SK-N-SH (cell line): ENCODE measurements around the gene RAVER2.

Source experiments
- CHD2 ChIP-seq: fragments of 150-350 bp; IDR thresholded peaks from 2 replicates; pipeline ENCODE4 v1.6.1; 2018; ENCODE audit warnings: low read length; ENCODE audit not compliant: partially characterized antibody
- PBX3 ChIP-seq: IDR thresholded peaks from 2 replicates; pipeline ENCODE4; 2012
- RAD21 ChIP-seq: IDR thresholded peaks from 2 replicates; pipeline ENCODE4 v1.6.1; 2012; ENCODE audit warnings: mild to moderate bottlenecking, low read length
- TAF1 ChIP-seq: IDR thresholded peaks from 2 replicates; pipeline ENCODE4 v1.6.1; 2012; ENCODE audit warnings: low read depth, mild to moderate bottlenecking, low read length, moderate library complexity, borderline replicate concordance
- USF2 ChIP-seq: fragments of 150-350 bp; IDR thresholded peaks from 2 replicates; pipeline ENCODE4 v1.6.1; 2017; ENCODE audit warnings: antibody characterized with exemption, low read length, low read depth, borderline replicate concordance
- TF ChIP-seq, protein P1 (sequence below): fragments of 200-600 bp; sonication (generic); IDR thresholded peaks from 2 replicates; pipeline ENCODE4 v1.6.1; 2017; ENCODE audit warnings: antibody characterized with exemption, mild to moderate bottlenecking, moderate library complexity

GRCh38 chr1:64750875-64751274 lies 6.0 kb downstream of the RAVER2 start:
- TF ChIP-seq RAD21 (no peak), USF2 (no peak), TAF1 (no peak), PBX3 (no peak), CHD2 (no peak)
- TF ChIP-seq, protein P1, sequence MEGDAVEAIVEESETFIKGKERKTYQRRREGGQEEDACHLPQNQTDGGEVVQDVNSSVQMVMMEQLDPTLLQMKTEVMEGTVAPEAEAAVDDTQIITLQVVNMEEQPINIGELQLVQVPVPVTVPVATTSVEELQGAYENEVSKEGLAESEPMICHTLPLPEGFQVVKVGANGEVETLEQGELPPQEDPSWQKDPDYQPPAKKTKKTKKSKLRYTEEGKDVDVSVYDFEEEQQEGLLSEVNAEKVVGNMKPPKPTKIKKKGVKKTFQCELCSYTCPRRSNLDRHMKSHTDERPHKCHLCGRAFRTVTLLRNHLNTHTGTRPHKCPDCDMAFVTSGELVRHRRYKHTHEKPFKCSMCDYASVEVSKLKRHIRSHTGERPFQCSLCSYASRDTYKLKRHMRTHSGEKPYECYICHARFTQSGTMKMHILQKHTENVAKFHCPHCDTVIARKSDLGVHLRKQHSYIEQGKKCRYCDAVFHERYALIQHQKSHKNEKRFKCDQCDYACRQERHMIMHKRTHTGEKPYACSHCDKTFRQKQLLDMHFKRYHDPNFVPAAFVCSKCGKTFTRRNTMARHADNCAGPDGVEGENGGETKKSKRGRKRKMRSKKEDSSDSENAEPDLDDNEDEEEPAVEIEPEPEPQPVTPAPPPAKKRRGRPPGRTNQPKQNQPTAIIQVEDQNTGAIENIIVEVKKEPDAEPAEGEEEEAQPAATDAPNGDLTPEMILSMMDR = no peak
